ENCODE results near the gene SCG5. TPM values are rescaled to one million over a fixed set of nuclear protein-coding genes. Genes with fewer than 3 reads are reported as not detected.

The SCG5 gene
- total and polyA plus RNA-seq, 4 donors, result 2.9 to 13.4 (median 10.1) TPM

GRCh38 chr15:32739522-32740063, 98.1 kb downstream of the SCG5 start:
- H3K9me3 ChIP-seq (ENCODE audit: control insufficient read depth in 4 of 4, low read length in 3 of 4), result peaks cover 0 to 6% (median 0%) of the 10 kb centered on the region in 4 donors
- no peak for DNase-seq (ENCODE audit: low spot score)
- WGBS, result 81% methylated on average over 1 of the region's 1 CpG
- H3K4me3 ChIP-seq (ENCODE audit: low read depth in 1 of 3, low read length in 3 of 3), result no peak overlapping the region
- H3K27ac ChIP-seq (ENCODE audit: low read depth in 1 of 2, low read length in 2 of 2), result no peak overlapping the region
- H3K9ac ChIP-seq (ENCODE audit: low read depth in 1 of 2, low read length in 2 of 2), result no peak overlapping the region
- no peaks in the 10 kb centered on the region for H3K27me3 ChIP-seq (ENCODE audit: control insufficient read depth in 4 of 4, insufficient read depth in 4 of 4, low read length in 3 of 4)
- H3K36me3 ChIP-seq (ENCODE audit: control insufficient read depth in 4 of 4, insufficient read depth in 3 of 4, low read depth in 1 of 4, low read length in 3 of 4), result no peaks in the 10 kb centered on the region
- no peaks in the 10 kb centered on the region for H3K4me1 ChIP-seq (ENCODE audit: control insufficient read depth in 4 of 4, insufficient read depth in 4 of 4, low read length in 3 of 4)
- TF ChIP-seq JUND (IDR thresholded peaks at IDR 0.05) (no peak), GABPA (IDR thresholded peaks at IDR 0.05 in 1 of 2, conservative IDR thresholded peaks at IDR 0.05 in 1 of 2) (no peak), ATF3 (IDR thresholded peaks at IDR 0.05) (no peak), RXRA (IDR thresholded peaks at IDR 0.05) (no peak), EGR1 (IDR thresholded peaks at IDR 0.05; ENCODE audit: low read depth in 2 of 2) (no peak), ZBTB33 (IDR thresholded peaks at IDR 0.05) (no peak), FOXA2 (IDR thresholded peaks at IDR 0.05) (no peak), NR2F2 (IDR thresholded peaks at IDR 0.05) (no peak), SP1 (IDR thresholded peaks at IDR 0.05) (no peak)
- TF ChIP-seq, protein P1, sequence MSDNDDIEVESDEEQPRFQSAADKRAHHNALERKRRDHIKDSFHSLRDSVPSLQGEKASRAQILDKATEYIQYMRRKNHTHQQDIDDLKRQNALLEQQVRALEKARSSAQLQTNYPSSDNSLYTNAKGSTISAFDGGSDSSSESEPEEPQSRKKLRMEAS (IDR thresholded peaks at IDR 0.05), result no peak
- TF ChIP-seq, protein P2, sequence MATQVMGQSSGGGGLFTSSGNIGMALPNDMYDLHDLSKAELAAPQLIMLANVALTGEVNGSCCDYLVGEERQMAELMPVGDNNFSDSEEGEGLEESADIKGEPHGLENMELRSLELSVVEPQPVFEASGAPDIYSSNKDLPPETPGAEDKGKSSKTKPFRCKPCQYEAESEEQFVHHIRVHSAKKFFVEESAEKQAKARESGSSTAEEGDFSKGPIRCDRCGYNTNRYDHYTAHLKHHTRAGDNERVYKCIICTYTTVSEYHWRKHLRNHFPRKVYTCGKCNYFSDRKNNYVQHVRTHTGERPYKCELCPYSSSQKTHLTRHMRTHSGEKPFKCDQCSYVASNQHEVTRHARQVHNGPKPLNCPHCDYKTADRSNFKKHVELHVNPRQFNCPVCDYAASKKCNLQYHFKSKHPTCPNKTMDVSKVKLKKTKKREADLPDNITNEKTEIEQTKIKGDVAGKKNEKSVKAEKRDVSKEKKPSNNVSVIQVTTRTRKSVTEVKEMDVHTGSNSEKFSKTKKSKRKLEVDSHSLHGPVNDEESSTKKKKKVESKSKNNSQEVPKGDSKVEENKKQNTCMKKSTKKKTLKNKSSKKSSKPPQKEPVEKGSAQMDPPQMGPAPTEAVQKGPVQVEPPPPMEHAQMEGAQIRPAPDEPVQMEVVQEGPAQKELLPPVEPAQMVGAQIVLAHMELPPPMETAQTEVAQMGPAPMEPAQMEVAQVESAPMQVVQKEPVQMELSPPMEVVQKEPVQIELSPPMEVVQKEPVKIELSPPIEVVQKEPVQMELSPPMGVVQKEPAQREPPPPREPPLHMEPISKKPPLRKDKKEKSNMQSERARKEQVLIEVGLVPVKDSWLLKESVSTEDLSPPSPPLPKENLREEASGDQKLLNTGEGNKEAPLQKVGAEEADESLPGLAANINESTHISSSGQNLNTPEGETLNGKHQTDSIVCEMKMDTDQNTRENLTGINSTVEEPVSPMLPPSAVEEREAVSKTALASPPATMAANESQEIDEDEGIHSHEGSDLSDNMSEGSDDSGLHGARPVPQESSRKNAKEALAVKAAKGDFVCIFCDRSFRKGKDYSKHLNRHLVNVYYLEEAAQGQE (IDR thresholded peaks at IDR 0.05), result no peak

DNA sequence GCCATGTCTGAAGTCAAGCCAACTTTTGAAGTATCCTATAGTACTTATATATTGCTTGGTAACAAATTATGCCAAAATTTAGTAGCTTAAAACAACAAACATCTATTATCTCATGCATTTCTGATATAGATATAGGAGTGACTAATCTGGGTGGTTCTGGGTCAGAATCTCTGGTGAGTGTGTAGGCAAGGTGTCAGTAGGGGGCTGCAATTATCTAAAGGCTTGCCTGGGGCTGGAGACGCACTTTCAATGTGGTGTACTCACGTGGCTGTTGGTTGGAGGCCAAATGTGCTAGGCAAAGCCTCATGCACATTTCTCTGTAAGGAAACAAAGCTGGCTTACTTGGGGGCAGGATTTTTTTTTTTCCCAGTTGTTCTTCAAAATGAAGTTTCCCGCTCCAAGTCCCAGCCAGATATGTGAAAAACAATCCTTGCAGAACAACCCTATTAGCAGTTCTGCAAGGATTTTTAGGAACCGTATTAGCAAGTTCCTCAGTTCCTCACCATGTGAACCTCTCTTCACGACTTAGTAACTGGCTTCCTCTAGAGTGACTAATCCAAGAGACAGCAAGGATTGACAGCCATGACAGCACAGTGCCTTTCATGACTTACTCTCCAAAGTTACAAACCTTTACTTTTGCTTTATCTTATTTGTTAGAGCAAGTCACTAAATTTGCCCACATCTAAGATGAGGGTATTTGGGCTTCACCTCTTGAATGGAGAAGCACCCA, 102.1 kb downstream of the SCG5 start:
- Histone ChIP-seq H3K9me3 (ENCODE audit: control insufficient read depth in 4 of 4, low read length in 3 of 4) (peaks cover 0 to 5% (median 0%) of the 10 kb centered on the region in 4 donors), H3K4me1 (ENCODE audit: control insufficient read depth in 4 of 4, insufficient read depth in 4 of 4, low read length in 3 of 4) (no peaks in the 10 kb centered on the region), H3K36me3 (ENCODE audit: control insufficient read depth in 4 of 4, insufficient read depth in 3 of 4, low read depth in 1 of 4, low read length in 3 of 4) (no peaks in the 10 kb centered on the region), H3K27ac (ENCODE audit: low read depth in 1 of 2, low read length in 2 of 2) (no peak overlapping the region), H3K9ac (ENCODE audit: low read depth in 1 of 2, low read length in 2 of 2) (no peak overlapping the region), H3K27me3 (ENCODE audit: control insufficient read depth in 4 of 4, insufficient read depth in 4 of 4, low read length in 3 of 4) (no peaks in the 10 kb centered on the region), H3K4me3 (ENCODE audit: low read depth in 1 of 3, low read length in 3 of 3) (no peak overlapping the region)
- DNase-seq (ENCODE audit: low spot score), result no peak
- 64% methylated on average over 5 of the region's 5 CpGs for WGBS
- no peak for TF ChIP-seq SP1 (IDR thresholded peaks at IDR 0.05)
- TF ChIP-seq JUND (IDR thresholded peaks at IDR 0.05), result no peak
- no peak for TF ChIP-seq EGR1 (IDR thresholded peaks at IDR 0.05; ENCODE audit: low read depth in 2 of 2)
- no peak for TF ChIP-seq RAD21 (IDR thresholded peaks at IDR 0.05)

Measured in liver (tissue), 9 donors.